Activated CD8-positive, alpha-beta memory T cell treated with anti-CD3 and anti-CD28 coated beads, Interleukin-2, amount 50 U/mL, for 24 hours (primary cell): ENCODE data around the gene MB21D2.
"Not testable (repeated sequence)": the region's sequence is repeated elsewhere in the genome, so short reads cannot be mapped to it uniquely, and the experiment has no call there.

Source experiments
- DNase-seq: peaks from one replicate; pipeline ENCODE4 v3.0.0-alpha.2; 2020; ENCODE audit errors: extremely low read depth

MB21D2 gene

DNA sequence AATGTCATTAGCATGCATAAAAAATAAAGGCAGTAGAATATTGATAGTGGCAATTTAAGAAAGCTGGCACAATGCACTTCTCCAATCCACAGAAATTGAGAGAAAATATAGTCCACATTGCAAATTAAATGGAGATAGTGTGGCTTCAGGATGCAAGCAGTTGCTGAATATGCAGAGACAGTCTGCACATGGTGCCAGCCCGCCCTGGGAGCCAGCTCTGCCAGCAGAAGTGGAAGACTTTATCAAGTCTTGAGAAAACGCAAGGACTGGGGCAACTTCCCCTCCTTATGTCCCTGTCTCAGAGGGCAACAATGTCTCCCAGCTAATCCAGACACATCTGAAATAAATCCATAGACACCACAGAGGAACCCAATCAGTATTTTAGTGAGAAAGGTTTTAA is 57.2 kb downstream of the MB21D2 start:
- DNase-seq = no peak

DNA sequence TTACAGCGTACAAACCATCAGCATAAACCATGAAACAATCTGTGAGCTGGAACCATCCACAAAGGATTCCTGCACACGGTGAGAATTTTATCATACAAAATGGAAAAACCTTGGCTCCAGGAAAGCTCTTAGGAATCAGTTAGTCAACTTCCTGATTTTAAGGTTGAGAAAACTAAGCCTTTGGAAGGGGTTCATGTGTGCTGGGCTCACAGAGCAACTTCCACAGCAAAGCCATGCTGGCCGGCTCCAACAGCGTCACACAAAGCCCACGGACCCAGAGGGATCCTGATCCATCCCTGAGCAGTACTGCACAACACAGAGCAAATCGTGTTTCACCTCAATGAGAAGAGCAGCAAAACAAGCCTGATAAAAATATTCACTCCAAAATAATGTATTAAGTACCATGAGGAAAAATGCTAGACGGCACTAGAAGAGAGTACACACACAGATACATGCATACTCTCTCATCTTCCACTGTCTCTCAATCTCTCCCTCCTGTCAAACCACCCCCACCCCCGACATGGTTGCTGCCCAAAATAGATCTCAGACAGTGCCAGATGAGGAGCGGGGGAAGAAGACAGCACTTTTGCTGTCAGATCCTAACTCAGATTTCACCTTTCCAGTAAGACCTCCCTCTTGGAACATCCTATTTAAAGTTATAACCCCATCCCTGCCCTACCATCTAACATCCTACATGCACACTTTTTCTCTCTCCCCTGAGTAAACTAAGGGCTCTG is 58.6 kb downstream of the MB21D2 start:
- DNase-seq = no peak

DNA sequence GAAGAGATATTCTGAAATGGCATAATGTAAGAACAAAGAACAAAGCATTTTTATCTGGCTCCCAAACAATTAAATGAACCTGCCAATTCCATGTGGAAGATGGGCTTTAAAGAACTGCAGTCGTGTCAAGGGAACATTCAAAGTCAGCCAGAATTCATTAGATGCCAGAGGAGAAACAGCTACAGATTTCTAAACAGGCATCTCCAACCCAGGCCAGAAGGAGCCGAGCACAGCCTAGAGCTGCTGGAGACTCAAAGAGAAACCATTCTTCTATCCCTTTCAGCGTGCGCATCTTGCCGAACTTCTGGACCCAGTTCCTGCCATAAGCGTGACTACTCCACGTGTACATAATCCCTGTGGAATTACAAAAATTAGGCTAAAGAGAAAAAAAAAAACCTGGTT is 60.4 kb downstream of the MB21D2 start:
- DNase-seq = no peak

DNA sequence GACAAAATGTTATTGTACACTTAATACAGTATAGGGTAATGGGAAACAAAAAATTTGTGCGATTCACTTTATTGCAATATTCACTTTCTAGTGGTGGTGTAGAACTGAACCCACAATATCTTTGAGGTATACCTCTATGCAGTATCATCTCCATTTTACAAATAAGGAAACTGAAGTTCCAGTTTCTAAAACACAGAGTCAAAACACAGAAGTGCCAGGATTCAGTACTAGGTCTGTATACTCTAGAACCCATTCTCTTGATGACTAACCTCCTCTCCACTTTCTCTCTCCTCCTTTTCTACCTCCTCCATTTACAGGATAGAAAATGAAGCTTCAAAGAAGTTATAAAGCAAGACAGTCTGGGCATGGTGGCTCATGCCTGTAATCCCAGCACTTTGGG is 62.2 kb downstream of the MB21D2 start:
- DNase-seq = no peak

DNA sequence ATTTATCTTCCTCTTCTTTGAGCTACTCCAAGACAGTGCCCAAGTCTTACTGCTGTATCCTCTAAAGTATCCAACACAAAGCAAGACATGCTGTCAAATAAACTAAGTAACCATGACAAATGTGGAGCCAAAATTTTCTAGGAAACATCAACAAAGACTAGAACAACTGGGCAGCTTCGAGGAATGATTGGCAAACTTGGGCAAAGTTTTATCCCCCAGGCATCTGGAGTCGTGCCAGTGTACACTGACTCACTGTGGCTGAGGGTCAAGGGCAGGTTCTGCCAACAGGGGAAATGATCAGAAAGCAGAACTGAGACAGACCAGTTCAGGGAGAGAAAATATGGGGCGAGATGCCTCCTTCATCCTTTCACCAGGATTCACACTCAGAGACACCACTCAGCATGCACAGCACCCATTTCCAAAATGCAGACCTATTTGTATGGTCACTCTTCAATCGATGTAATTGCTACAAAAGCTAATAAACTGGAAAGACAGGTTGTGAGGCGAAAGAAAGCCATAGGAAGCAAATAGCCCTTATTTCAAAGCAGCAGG is 65.8 kb downstream of the MB21D2 start:
- no peak for DNase-seq

DNA sequence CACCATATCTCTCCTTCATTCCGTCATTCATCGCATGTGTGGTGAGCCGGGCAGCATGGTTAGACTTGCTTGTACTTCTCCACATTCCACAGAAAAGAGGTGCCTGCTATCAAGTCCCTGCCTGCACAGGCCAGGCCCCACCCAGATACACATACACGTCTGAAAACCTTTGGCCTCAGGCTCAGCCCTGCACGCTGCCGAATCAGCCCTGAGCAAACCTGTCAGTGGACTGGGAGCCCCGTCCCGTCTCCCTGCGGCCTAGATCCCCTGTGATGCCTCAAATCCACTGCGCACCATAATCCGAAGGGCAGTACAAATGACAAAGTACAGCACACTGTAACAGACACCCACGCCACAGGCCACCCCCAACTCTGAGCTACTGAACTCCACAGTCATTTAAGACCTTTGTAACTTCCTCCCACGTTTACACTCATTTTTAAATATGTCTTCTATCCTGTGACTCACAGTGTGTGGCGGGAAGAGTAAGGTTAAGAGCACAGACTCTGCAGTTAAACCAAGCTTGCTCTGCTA is 67.1 kb downstream of the MB21D2 start:
- no peak for DNase-seq

DNA sequence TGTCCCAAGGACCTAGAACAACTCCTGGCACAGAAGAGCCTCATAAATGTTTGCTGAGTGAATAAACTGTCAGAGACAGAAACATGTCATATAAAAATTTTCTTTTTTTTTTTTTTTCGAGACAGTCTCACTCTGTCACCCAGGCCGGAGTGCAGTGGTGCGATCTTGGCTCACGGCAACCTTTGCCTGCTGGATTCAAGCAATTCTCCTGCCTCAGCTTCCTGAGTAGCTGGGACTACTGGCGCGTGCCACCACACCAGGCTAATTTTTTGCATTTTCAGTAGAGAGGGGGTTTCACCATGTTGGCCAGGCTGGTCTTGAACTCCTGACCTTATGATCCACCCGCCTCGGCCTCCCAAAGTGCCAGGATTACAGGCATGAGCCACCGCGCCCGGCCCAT is 67.8 kb downstream of the MB21D2 start:
- DNase-seq = not testable (repeated sequence)

DNA sequence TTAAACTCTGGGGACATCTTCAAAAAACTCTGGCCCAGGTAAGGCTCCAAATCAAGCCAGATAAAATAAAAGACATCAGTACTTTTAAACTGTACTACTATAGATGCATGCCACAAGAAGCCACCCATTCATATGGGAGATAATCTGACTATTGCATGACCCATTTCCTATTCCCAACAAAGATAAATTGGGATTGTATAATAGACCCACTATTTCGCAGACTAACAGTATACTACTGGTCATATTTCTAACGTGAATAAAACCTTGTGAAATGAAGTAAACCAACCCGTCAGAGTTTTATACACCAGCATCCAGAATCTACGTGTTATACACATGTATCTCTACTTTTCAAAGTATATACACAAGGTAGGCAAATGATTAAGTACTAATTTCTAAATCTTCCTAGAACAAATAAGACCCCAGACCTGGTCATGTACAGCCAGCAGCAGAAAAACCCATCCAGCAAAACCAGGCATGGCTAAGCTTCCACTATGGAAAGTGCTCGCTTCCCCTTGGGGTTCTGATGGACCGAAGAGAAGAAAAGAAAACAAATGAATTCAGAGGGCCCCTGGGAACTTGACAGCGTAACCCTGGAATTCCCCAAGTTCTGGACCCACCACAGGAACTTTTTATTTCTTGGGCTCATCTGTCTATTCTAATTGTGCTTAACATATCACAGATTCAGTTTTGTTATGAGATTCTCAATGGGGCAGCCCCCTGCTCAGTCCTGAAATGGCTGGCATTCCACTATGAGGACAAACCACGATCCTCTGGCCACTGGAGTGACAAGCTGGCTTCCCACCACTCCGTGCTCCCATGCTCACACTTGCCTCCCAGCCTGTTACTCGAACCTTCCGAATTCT is 69.1 kb downstream of the MB21D2 start:
- DNase-seq = no peak

DNA sequence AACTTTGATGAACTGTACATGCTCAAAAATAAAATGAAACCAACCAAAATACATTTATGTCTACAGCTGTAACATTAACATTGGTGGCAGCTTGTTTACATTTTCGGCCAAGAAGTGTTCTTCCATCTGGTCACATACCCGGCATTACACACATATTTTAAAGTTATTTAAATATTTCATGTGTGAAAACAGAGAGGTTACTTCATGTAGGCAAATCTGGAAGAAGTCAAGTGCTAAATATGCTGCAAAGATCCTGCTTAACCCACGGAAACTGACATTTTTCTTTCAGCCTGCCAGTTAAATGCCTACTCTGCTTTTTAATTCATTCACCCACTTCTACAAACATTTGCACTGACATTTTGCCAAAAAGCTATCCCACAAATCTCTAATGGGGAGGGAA is 69.7 kb downstream of the MB21D2 start:
- no peak for DNase-seq

DNA sequence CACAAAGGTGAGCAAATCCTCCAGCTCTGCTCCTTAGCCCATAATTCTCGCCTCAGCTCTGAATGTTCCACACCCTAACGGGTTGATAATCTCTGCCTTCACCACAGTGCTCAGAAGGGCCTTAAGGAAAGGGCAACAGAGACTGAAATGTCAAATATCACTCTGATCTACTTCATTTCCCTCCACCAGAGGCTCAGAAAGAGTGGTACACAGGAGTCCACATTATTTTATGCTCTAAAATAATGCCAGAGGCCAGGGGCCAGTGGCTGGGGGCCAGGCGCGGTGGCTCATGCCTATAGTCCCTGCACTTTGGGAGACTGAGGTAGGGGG is 72.2 kb downstream of the MB21D2 start:
- DNase-seq = no peak

DNA sequence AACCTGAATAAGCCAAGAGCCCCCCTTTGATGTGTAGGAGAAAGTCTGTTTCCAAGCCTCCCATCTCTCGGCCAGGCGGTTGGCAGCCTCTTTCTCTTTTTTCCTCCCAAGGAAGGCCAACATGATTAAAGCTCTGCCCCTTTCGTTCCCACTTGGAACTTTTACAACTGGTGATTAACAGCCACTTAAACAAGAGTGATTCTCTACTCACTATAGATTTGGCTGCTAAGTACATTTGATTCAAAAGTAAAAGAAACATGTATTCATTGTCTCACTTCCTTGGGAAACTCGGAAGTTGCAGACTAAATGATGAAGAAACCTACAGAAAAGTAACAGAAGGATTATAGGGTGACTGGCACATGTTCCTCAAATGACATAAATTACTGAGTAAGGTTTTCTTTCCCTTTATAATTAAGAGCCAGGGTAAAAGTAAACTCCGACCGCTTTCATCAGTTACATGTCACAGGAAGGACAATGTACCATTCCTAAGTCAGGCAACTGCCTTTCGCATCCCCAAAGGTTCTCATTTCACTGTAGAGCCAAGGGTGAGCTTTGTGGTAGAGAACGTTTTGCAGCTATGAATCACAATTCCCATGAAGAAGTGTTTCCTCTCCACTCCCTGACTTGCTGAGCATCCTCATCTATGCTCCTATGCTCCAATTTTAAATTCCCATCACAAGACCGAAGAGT is 72.7 kb downstream of the MB21D2 start:
- no peak for DNase-seq

DNA sequence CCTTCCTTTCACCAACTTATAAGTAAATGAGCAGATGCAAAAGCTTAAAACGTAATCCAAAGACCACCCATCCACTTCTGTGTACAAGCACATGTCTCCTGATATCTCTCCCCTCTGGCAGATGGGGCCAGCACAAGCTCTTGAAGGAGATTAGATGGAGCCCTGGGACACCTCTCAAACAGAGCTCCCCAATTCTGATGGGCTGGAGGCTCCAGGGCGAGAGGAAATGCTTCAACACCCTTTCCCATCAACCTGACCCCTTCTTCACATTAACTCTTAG is 73.2 kb downstream of the MB21D2 start:
- no peak for DNase-seq

DNA sequence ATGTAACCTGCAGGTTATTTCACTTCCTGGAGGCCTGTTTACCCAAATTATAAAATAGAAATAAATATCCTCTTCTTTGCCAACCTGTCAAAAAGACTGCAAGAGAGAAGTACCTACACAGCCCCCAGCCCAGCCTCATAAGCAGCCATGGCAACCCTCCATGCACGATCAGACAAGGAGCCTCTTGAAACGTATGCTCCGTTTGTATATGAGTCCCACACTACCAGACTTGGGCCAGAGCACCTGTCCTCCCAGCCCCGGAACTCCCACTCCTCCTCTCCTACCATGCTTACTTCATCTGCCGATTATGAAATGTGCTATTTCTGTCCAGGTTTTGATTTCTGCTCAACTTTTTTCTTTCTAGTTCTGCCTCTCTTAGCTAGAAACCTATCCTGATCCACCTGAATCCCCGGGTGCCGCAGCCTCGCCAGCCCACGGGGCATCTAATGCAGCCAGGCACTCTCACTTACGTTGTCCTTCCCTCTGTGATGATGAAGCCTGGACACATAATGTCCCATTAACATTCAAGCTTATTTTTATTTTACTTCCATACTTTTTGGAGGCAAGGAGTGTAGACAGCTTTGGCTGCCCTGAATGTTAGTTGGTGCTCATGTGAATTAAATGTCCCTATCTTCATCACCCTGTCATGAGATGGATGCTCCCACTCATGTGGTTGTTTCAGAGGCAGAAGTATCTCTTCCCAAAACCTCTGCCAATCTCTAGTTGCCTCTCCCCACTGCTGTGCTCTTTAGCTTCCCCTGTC is 73.8 kb downstream of the MB21D2 start:
- no peak for DNase-seq

DNA sequence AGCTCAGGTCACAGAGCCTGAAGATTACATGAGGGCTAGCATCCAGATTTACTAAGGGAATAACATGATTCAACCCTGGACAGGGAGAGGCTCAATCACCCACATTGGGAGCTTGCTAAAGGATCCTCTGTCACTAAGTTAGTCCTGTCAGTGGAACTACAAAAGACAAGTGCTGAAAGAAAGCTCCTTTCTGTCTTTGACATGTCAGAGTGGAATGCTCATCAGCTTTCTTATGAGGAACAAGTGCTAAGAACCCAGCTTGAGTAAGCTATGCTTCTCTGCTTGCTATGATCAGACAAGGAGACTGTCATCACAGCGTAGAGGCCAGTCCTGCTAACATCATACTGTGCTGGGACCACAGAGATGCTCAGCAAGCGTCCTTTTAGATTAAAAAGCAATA is 74.5 kb downstream of the MB21D2 start:
- DNase-seq = no peak

DNA sequence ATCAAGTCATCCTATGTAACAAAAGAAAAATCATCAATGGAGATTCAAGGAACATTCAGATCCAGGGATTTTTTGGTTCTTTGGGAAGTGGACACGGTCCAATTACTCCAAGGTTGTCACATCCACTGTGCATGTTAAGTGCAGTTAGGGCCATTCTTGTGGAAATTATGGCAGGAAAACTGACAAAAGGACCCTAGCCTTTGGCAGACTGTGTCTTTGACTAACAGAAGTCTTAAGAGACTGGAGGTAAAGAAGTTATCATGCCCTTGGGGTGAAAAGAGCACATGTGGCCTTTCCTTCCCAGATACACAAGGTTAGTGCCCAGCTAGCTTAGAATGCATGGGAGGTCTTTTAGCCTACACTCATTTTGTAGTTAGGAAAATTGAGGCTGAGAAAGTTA is 74.9 kb downstream of the MB21D2 start:
- no peak for DNase-seq

DNA sequence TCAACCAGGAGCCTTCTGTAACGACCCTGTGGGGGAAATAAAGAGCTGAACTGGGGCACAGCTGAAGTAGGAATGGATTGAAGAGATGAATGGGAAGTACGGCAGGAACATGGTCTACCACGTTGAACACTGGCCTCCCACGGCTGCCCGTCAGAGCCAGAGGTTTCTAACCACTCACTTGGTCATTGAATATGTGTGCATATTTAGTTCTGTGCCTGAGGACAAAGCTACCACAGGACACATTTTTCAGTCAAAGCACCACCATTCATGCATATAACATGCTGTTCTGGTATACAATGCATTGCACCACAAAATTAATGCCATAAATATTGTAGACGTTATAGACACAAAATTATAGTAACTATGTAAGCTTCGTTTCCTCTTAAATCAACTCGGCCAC is 75.5 kb downstream of the MB21D2 start:
- DNase-seq = no peak

DNA sequence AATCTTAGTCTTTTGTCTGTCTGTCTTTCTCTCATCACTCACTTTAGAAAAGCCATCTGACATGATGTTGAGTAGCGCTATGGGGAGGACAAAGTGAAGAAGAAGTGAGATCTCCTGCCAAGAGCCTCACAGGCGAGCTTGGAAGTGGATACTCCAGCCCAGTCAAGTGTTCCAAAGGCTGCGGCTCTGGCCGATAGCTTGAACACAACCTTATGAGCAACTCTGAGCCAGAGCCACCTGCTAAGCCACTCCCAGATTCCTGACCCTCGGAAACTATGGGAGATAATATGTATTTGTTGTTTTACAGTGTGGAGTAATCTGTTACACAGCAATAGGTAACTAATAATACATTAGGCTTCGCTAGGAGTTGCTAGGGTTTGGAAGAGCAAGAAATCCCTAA is 76.2 kb downstream of the MB21D2 start:
- DNase-seq = no peak

DNA sequence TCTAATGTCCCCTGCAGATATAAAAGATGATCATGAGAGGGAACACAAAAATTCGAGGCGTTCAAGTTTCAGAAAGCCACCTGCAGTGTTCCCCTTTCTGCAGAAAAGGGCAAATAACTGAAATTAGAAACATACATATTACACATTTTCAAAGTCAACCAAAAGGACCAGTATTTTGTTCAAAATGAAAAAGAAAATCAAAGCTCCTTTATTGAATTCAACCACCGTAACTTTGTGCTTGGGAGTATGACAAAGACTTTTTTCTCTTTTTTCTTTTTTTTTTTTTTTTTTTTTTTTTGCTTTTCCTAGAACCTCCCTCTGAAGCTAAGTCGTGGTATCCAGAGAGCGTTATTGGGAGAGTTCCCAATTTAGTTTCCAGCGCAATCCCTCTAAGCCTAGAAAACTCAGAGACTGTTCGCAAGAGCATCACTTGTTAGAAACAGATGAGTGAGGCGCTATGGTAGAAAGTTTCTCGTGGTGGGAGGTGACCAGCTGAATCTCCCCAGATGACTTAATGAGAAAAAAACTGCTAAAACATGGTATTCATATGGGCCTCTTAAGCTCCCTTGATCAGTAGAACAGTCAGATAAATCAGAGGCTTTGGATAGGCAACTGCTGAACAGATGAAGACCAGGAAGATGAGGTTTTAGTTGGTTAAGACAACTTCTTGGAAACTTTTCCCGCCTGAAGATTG is 77.4 kb downstream of the MB21D2 start:
- no peak for DNase-seq

DNA sequence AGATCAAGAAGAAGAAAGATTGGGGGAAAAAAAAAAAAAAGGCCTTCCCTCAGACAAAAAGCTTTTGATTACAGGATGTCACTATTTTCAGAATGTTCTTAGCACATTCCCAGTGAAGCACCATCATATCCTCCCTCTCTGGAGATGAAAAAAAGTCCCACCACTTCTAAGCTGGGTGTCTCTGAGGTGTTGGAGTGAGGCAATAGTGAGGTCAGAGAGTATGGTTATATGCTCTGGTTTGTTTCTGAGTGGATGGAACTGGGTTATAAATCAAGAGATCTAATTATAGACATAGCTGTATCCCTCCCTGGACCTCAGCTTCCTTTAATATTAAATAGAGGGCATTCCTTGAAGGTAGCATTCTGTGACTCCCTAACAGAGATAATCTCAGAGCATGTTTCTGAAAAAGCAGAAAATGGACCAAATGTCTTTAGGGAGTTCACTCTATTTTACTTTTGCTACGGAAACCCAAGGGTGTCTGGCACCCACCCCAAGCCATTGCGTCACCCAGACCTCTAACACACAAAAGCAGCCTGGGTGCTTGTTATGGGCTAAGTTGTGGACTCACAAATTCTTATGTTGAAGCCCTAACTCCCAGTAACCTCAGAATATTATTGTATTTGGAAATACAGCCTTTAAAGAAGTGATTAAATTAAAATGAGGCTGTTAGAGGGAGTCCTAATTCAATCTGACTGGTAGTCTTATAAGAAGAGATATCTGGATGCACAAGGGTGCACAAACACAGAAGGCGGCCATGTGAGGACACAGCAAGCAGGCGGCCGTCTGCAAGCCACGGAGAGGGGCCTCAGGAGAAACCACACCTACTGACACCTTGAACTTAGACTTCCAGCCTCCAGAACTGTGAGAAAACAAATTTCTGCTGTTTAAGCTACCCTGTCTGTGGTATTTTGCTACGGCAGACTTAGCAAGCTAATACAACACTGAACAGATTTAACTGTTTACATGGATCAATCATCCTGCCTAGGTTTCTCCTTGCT is 81.5 kb downstream of the MB21D2 start:
- DNase-seq = no peak

DNA sequence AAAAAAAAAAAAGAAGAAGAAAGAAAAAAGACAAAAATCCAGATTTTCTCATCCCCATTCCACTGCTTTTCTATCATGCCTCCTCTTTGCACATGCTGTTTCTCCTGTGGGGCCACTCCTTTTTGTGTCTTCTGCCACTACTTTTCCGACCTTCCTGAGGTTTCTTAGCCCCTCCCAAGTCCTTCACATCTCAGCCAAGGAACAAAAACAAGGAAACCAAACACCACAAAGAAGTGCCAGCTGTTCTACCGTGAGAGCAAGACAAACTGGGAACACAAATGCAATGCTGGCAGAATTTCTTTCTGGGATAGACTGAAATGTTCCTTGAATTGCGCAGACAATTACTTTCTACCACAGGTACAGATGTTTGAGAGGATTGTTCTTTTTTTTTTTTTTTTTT is 83.2 kb downstream of the MB21D2 start:
- no peak for DNase-seq
